GM18505 (cell line): ENCODE data around the gene ANXA6.
A peak's percentile ranks its signal among the peaks of the same experiment; 100 is the strongest.

Source experiments
- ATAC-seq: cut with Tn5 transposase; IDR thresholded peaks from one replicate; pipeline ENCODE4 v1.9.1; 2021; ENCODE audit not compliant: unreplicated experiment
- POLR2A ChIP-seq: IDR thresholded peaks from 4 replicates; pipeline ENCODE4 v1.6.1; 2011; ENCODE audit warnings: borderline replicate concordance; ENCODE audit not compliant: insufficient read depth, insufficient read length; ENCODE audit errors: extremely low read depth

The ANXA6 gene

GRCh38 chr5:151094030-151094851, 63.3 kb downstream of the ANXA6 start:
- peak; percentile 65 for ATAC-seq
- peak; percentile 77 for TF ChIP-seq POLR2A

- ATAC-seq = no peak
- no peak for TF ChIP-seq POLR2A
These were observed 64.1 kb downstream of the ANXA6 start for GRCh38 chr5:151093476-151093889.

GRCh38 chr5:151092762-151093161, 64.8 kb downstream of the ANXA6 start:
- ATAC-seq = no peak
- no peak for TF ChIP-seq POLR2A

GRCh38 chr5:151089726-151090125, 67.9 kb downstream of the ANXA6 start:
- no peak for ATAC-seq
- no peak for TF ChIP-seq POLR2A

GRCh38 chr5:151088986-151089385, 68.6 kb downstream of the ANXA6 start:
- ATAC-seq = no peak
- TF ChIP-seq POLR2A = no peak

GRCh38 chr5:151087486-151087885, 70.1 kb downstream of the ANXA6 start:
- TF ChIP-seq POLR2A = no peak
- no peak for ATAC-seq

- ATAC-seq = peak; percentile 63
- peak; percentile 78 for TF ChIP-seq POLR2A
These were observed 70.6 kb downstream of the ANXA6 start for GRCh38 chr5:151086905-151087360.

GRCh38 chr5:151086192-151086869, 71.2 kb downstream of the ANXA6 start:
- no peak for TF ChIP-seq POLR2A

GRCh38 chr5:151085517-151086041, 72.0 kb downstream of the ANXA6 start:
- no peak for ATAC-seq
- TF ChIP-seq POLR2A = peak; percentile 43

More at GRCh38 chr5:151086192-151086869, 71.2 kb downstream of the ANXA6 start:
- no peak for ATAC-seq

GRCh38 chr5:151084363-151084762, 73.2 kb downstream of the ANXA6 start:
- ATAC-seq = no peak
- no peak for TF ChIP-seq POLR2A

GRCh38 chr5:151083081-151083676, 74.4 kb downstream of the ANXA6 start:
- no peak for ATAC-seq
- peak; percentile 27 for TF ChIP-seq POLR2A

GRCh38 chr5:151082282-151082902, 75.2 kb downstream of the ANXA6 start:
- TF ChIP-seq POLR2A = peak; percentile 34
- ATAC-seq = no peak
